K562 (cell line): ENCODE results near the gene AHI1. TPM values are rescaled to one million over a fixed set of nuclear protein-coding genes. Genes with fewer than 3 reads are reported as not detected.

Source experiments
- ATAC-seq: fragments of 200-7000 bp; cut with Tn5 transposase; 3 replicates; pipeline ENCODE4 v1.9.1; 2020; ENCODE audit warnings: moderate library complexity
- BruUV-seq: library from RNA; stranded (reverse); fragments of 400-500 nt; replicated peaks from 2 replicates; lab custom pipeline; 2021; lab: Mats Ljungman, UMichigan
- CTCF ChIA-PET: fragments of 300-600 bp; formaldehyde crosslinking; extraction: SDS; loops from one replicate; lab custom pipeline; 2021; ENCODE audit warnings: low intra/inter-chr PET ratio; lab: Yijun Ruan, JAX
- POLR2A ChIA-PET: fragments of 300-600, 350-650 bp; sonication (Branson Sonifier 250); formaldehyde crosslinking; extraction: SDS; loops from one replicate; lab custom pipeline; 2021; ENCODE audit warnings: antibody characterized with exemption, inconsistent platforms; lab: Yijun Ruan, JAX
- DNase-seq, 4 experiments: peaks; one replicate each; pipeline versions ENCODE4 v3.0.0 to v3.0.0-alpha.2; 2011 to 2018; ENCODE audit warnings: low spot score in 3 of 4, mixed read lengths in 3 of 4; ENCODE audit errors: extremely low read depth in 1 of 4
- FAIRE-seq: peaks from 2 replicates; lab custom pipeline; 2011; peaks lifted over from hg19 to GRCh38; lab: Jason Lieb, UNC
- H2AFZ ChIP-seq: 2 replicates; pipeline ENCODE4 v1.6.0; 2011; ENCODE audit warnings: low read depth, low read length, control low read depth, inconsistent platforms
- H3K27ac ChIP-seq: fragments of 200-600 bp; 3 replicates; pipeline ENCODE4 v1.8.0; 2011; ENCODE audit warnings: low read depth, mild to moderate bottlenecking, control low read depth, inconsistent platforms, low read length, moderate library complexity, mixed read lengths; ENCODE audit errors: extremely low read depth
- H3K27me3 ChIP-seq, 2 experiments: fragments of 300-600 bp in 1 of 2; 2 replicates in 1 of 2; 3 replicates in 1 of 2; pipeline versions ENCODE4 v1.6.0 to v1.8.0; 2011; ENCODE audit warnings: inconsistent platforms in 2 of 2, low read length in 2 of 2, mild to moderate bottlenecking in 1 of 2, mixed read lengths in 1 of 2, moderate library complexity in 1 of 2; ENCODE audit not compliant: control insufficient read depth in 2 of 2, insufficient read depth in 2 of 2
- H3K36me3 ChIP-seq: fragments of 300-600 bp; 3 replicates; pipeline ENCODE4 v1.8.0; 2011; ENCODE audit warnings: mild to moderate bottlenecking, low read length, inconsistent platforms; ENCODE audit not compliant: control insufficient read depth, insufficient read depth
- H3K4me1 ChIP-seq, 2 experiments: fragments of 200-600 bp in 1 of 2; replicated peaks in 1 of 2; 2 replicates in 1 of 2; 3 replicates in 1 of 2; pipeline versions ENCODE4 v1.5.1 to v1.8.0; 2011; ENCODE audit warnings: inconsistent platforms in 2 of 2, low read length in 2 of 2, mild to moderate bottlenecking in 1 of 2, mixed read lengths in 1 of 2, moderate library complexity in 1 of 2; ENCODE audit not compliant: control insufficient read depth in 2 of 2, insufficient read depth in 2 of 2
- H3K4me2 ChIP-seq: 2 replicates; pipeline ENCODE4 v1.6.1; 2011; ENCODE audit warnings: low read length, control low read depth, inconsistent platforms, mixed read lengths; ENCODE audit not compliant: insufficient read depth
- H3K4me3 ChIP-seq: fragments of 200-600 bp; sonication (generic), shearing (Covaris generic); 2 replicates; pipeline ENCODE4 v1.5.1; 2016; ENCODE audit warnings: control low read depth, inconsistent platforms
- H3K79me2 ChIP-seq: fragments of 200-600 bp; 3 replicates; pipeline ENCODE4 v1.8.0; 2011; ENCODE audit warnings: low read length, inconsistent platforms; ENCODE audit not compliant: control insufficient read depth, insufficient read depth
- H3K9ac ChIP-seq, 2 experiments: 2 replicates each; pipeline versions ENCODE4 v1.6.0 to v1.6.1; 2011; ENCODE audit warnings: low read depth in 2 of 2, low read length in 2 of 2, control low read depth in 1 of 2, inconsistent platforms in 1 of 2, mild to moderate bottlenecking in 1 of 2, mixed read lengths in 1 of 2; ENCODE audit not compliant: insufficient read depth in 1 of 2
- H3K9me1 ChIP-seq: one replicate; pipeline ENCODE4 v1.6.0; 2011; ENCODE audit warnings: inconsistent platforms, mild to moderate bottlenecking, low read length, moderate library complexity; ENCODE audit not compliant: control insufficient read depth, insufficient read depth
- H3K9me3 ChIP-seq: replicated peaks from 2 replicates; pipeline ENCODE4 v1.5.1; 2011; ENCODE audit warnings: low read depth, low read length, inconsistent platforms; ENCODE audit not compliant: control insufficient read depth, insufficient read depth
- H4K20me1 ChIP-seq: replicated peaks from 2 replicates; pipeline ENCODE4 v1.6.1; 2011; ENCODE audit warnings: low read length, inconsistent platforms, mixed read lengths; ENCODE audit not compliant: control insufficient read depth, insufficient read depth
- EP300 ChIP-seq: IDR thresholded peaks from 2 replicates; pipeline ENCODE4 v1.6.1; 2012; ENCODE audit warnings: low read length, improper control_type of control experiment
- ETV1 ChIP-seq: fragments of 450-650 bp; conservative IDR thresholded peaks from 2 replicates; pipeline ENCODE4 v1.6.1; 2016; ENCODE audit warnings: missing genetic modification characterization, control low read depth, low read depth, missing compliant biosample characterization
- FOXP4 ChIP-seq: sonication (generic); formaldehyde crosslinking; IDR thresholded peaks from 2 replicates; pipeline ENCODE4 v1.8.0; 2022; ENCODE audit warnings: mild to moderate bottlenecking, missing genetic modification reagents, borderline replicate concordance
- MEIS2 ChIP-seq: fragments of 450-650 bp; IDR thresholded peaks from 2 replicates; pipeline ENCODE4 v1.6.1; 2014; ENCODE audit warnings: mild to moderate bottlenecking; ENCODE audit not compliant: partially characterized antibody
- NCOA1 ChIP-seq: fragments of 450-650 bp; IDR thresholded peaks from 2 replicates; pipeline ENCODE4 v1.6.1; 2016; ENCODE audit warnings: low read depth
- SMARCA4 ChIP-seq: fragments of 450-650 bp; IDR thresholded peaks from 2 replicates; pipeline ENCODE4 v1.6.1; 2016
- TRIM28 ChIP-seq: fragments of 450-650 bp; IDR thresholded peaks from 2 replicates; pipeline ENCODE4 v1.6.1; 2017
- XRCC3 ChIP-seq: fragments of 450-650 bp; IDR thresholded peaks from 2 replicates; pipeline ENCODE4 v1.6.1; 2017; ENCODE audit warnings: mild to moderate bottlenecking, moderate library complexity
- ZNF395 ChIP-seq: fragments of 200-800 bp; sonication (Bioruptor generic); IDR thresholded peaks from 2 replicates; pipeline ENCODE4 v1.6.1; 2017; ENCODE audit warnings: missing genetic modification characterization, missing compliant biosample characterization
- ZNF589 ChIP-seq: fragments of 200-800 bp; sonication (Bioruptor generic); IDR thresholded peaks from 2 replicates; pipeline ENCODE4 v1.6.1; 2016; ENCODE audit warnings: low read depth, missing genetic modification characterization, missing compliant biosample characterization
- ZNF644 ChIP-seq: fragments of 200-800 bp; sonication (Bioruptor generic); IDR thresholded peaks from 2 replicates; pipeline ENCODE4 v1.6.1; 2016; ENCODE audit warnings: low read depth, missing genetic modification characterization, missing compliant biosample characterization
- WGBS: fragments of 100-300 bp; shearing (Covaris generic); methylation state at CpG from one replicate; pipeline ENCODE4 v1.1.6; 2016; ENCODE audit warnings: low coverage, mixed read lengths; ENCODE audit not compliant: insufficient coverage; ENCODE audit errors: missing lambda C conversion rate; 5-methylcytosine and 5-hydroxymethylcytosine counted together
- in situ Hi-C: fragments of 300-500 bp; cut with MboI; formaldehyde crosslinking; loops from 4 replicates; pipeline ENCODE4 v1.15.0; 2018; ENCODE audit warnings: inconsistent platforms, mixed read lengths
- intact Hi-C: fragments of 100-400 bp; cut with micrococcal nuclease; formaldehyde crosslinking; loops from 2 replicates; pipeline ENCODE4 v1.14.2; 2022
- polyA plus RNA-seq, 8 experiments: library from polyadenylated mRNA; depleted of rRNA in 4 of 8; stranded (reverse) in 5 of 8; unstranded in 3 of 8; fragments of >200 nt; fragmentation: Nextera tagmentation in 2 of 8; fragmentation: Illumina TruSeq in 1 of 8; extraction: Ambion mirVana in 2 of 8; extraction: Trizol in 1 of 8; gene quantifications; 2 replicates each; pipeline versions ENCODE4 v1.2.1 to v1.2.3, GENCODE V29; 2011 to 2014; ENCODE audit warnings: inconsistent platforms in 1 of 8, missing spikeins in 1 of 8
- total RNA-seq, 7 experiments: library from RNA; depleted of rRNA in 6 of 7; stranded (reverse); fragments of >200 nt in 6 of 7; fragmentation: Illumina TruSeq in 2 of 7; extraction: Trizol in 2 of 7; gene quantifications; 2 replicates each; pipeline versions ENCODE4 v1.2.1 to v1.2.3, GENCODE V29; 2011 to 2021; ENCODE audit warnings: low replicate concordance in 1 of 7

AHI1 gene
- total and polyA plus RNA-seq, 9 of the 15 experiments (the other 6 are each of a cell fraction or from before 2014, with no cell fraction given) = 24.7 to 54.9 (median 32.2) TPM

DNA sequence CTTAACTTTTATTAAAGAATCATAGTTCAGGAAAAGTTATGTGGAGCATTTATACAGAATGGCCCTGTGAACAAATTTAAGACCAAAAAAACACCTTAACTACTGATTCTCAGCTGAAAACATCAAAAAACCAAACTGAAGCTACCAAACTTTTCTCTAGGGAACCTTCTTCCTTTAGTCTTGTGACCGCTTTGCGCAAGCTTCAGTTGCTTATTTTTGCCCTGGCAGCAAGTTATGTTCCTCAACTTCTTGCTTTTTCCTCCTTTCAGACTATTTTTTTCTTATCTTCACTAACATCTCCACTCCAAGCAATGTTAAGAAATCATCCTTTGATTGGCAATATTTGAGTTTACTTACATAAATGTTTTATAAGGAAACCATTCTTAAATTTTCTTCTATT, 216.3 kb downstream of the AHI1 start:
- no peak for ATAC-seq
- no TSS peak for BruUV-seq
- peak overlapping the region; percentile 29; the same call in 2 of the 3 replicates for H3K27ac ChIP-seq

DNA sequence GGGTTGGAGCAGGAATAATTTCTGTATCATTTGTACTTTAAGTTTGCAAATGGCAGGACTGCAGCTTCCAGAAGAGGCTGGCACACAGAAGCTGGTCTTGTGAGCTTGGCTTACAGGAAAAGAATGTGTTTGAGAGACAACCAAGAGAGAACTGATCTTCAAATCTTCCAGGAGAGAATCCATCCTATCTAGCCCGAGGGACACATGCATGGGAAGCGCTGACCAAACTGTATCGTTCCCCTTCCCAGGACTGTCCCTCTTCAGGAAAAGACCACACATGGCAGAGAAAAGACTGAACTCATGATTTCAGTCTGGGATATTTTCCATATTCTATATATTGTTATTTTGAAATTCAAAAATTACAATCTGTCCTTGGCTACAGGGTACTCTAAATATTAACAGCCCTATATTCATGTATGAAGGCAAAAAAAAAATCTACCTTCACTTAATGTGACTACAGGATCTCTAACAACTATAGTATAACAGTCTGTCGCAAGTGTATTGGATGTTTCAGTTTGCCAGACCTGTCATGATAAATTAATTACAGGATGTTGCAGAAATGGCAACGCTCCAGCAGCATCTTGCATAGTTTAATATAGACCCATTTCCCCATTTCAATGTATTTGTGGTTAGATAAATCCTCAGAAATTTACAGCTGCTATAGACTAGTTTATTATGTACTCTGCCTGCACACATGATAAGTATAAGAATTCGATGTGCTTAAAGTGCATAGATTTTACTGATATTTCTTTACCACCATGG, 217.0 kb downstream of the AHI1 start:
- BruUV-seq = no TSS peak
- Histone ChIP-seq H3K27ac (peak overlapping the region; percentile 29; the same call in 2 of the 3 replicates), H4K20me1 (no peaks in the 10 kb centered on the region), H3K9me3 (no peaks in the 10 kb centered on the region), H3K79me2 (no peaks in the 10 kb centered on the region), H3K27me3 (no peaks in the 10 kb centered on the region), H2AFZ (peak overlapping the region; percentile 23), H3K9me1 (no peaks in the 10 kb centered on the region), H3K36me3 (no peaks in the 10 kb centered on the region; the same call in 2 of the 3 replicates), H3K4me2 (peak overlapping the region; percentile 9; the same call in 1 of the 2 replicates), H3K9ac (no peak overlapping the region; a peak in 1 of 4 replicates), H3K4me1 (peaks cover 4 to 35% of the 10 kb centered on the region in 2 experiments; a peak in 4 of 5 replicates), H3K4me3 (no peak overlapping the region)
- ChIA-PET CTCF (no interaction called here), POLR2A (interaction anchor here (0.8 to 1.4 kb wide), 4 partner anchors 10 to 65 kb away, joined by 3 to 5 read pairs (median 3); no protein-coding TSS in a partner anchor)
- no peak for FAIRE-seq
- WGBS = 30% methylated on average over 6 of the region's 6 CpGs
- DNase-seq = peak in 2 of 4 experiments; percentile 33 to 62
- ATAC-seq = peak; percentile 71
- in situ Hi-C loops = no loop called here
- intact Hi-C loops = loop anchor here (1.0 kb wide), 1 partner anchor 43 kb away; no protein-coding TSS in a partner anchor
- TF ChIP-seq ZNF395 (CRISPR knock-in tag) (0 out of 2 replicates have a peak, but pooled peaks have one; percentile 11), SMARCA4 (0 out of 2 replicates have a peak, but pooled peaks have one; percentile 15), MEIS2 (peak; percentile 97), TRIM28 (no peak), XRCC3 (no peak), NCOA1 (no peak), ETV1 (peak; percentile 91), EP300 (peak; percentile 50), ZNF644 (tag) (no peak), FOXP4 (no peak)

More for the DNA sequence above, 216.3 kb downstream of the AHI1 start:
- Histone ChIP-seq H3K4me1 (peaks cover 4 to 35% of the 10 kb centered on the region in 2 experiments; a peak in 4 of 5 replicates), H3K4me2 (no peak overlapping the region), H4K20me1 (no peaks in the 10 kb centered on the region), H3K9me1 (no peaks in the 10 kb centered on the region), H3K27me3 (no peaks in the 10 kb centered on the region), H3K4me3 (no peak overlapping the region), H3K9me3 (no peaks in the 10 kb centered on the region), H3K9ac (no peak overlapping the region), H3K36me3 (no peaks in the 10 kb centered on the region; the same call in 2 of the 3 replicates), H3K79me2 (no peaks in the 10 kb centered on the region), H2AFZ (peak overlapping the region; percentile 23)
- ChIA-PET POLR2A (interaction anchor here (0.5 kb wide), 1 partner anchor 281 kb away, joined by 3 read pairs; no protein-coding TSS in a partner anchor), CTCF (no interaction called here)
- 81% methylated on average over 2 of the region's 2 CpGs for WGBS
- DNase-seq (no peak), FAIRE-seq (peak; percentile 23)
- in situ Hi-C loops = no loop called here
- 0 out of 2 replicates have a peak, but pooled peaks have one; percentile 1 for TF ChIP-seq ZNF589 (CRISPR knock-in tag)
- TF ChIP-seq ZNF644 (tag) = no peak
- intact Hi-C loops = no loop called here
